Astrocyte of the cerebellum (primary cell): Measurements from ENCODE around the gene IL10RB.
"Not testable (repeated sequence)": the region's sequence is repeated elsewhere in the genome, so short reads cannot be mapped to it uniquely, and the experiment has no call there.

Experiments used
- DNase-seq: peaks from one replicate; pipeline ENCODE4 v3.0.0-alpha.2; 2011; ENCODE audit warnings: low read depth
- H3K4me3 ChIP-seq: 2 replicates; pipeline ENCODE4 v1.5.1; 2011; ENCODE audit warnings: mild to moderate bottlenecking, low read depth, low read length, moderate library complexity
- CTCF ChIP-seq: IDR thresholded peaks from 2 replicates; pipeline ENCODE4 v1.5.1; 2012; ENCODE audit warnings: low read length, low read depth, moderate library complexity, mild to moderate bottlenecking; ENCODE audit errors: missing control alignments
- in situ Hi-C: cut with HindIII; loops from 2 replicates; pipeline ENCODE4 v1.10.0; 2017; ENCODE audit warnings: low sequenced_read_pairs

The IL10RB gene

GRCh38 chr21:33247599-33247998 is 18.6 kb upstream of the IL10RB start:
- in situ Hi-C loops: no loop called here
- H3K4me3 ChIP-seq: no peak overlapping the region
- no peak for DNase-seq
- no peak for TF ChIP-seq CTCF

GRCh38 chr21:33249331-33250002 is 16.7 kb upstream of the IL10RB start:
- no peak for TF ChIP-seq CTCF
- no peak for DNase-seq
- in situ Hi-C loops: no loop called here
- no peak overlapping the region for H3K4me3 ChIP-seq

- in situ Hi-C loops: no loop called here
- no peak overlapping the region for H3K4me3 ChIP-seq
- no peak for TF ChIP-seq CTCF
- DNase-seq: no peak
Measured at GRCh38 chr21:33251119-33251518, 15.0 kb upstream of the IL10RB start.

- H3K4me3 ChIP-seq, DNase-seq, in situ Hi-C loops: not testable (repeated sequence)
Measured at GRCh38 chr21:33253382-33253781, 12.8 kb upstream of the IL10RB start.

GRCh38 chr21:33254766-33255165 is 11.4 kb upstream of the IL10RB start:
- TF ChIP-seq CTCF: no peak
- in situ Hi-C loops: no loop called here
- H3K4me3 ChIP-seq: no peak overlapping the region
- DNase-seq: no peak

GRCh38 chr21:33255404-33255803 is 10.8 kb upstream of the IL10RB start:
- no peak for TF ChIP-seq CTCF
- no peak for DNase-seq
- no peak overlapping the region for H3K4me3 ChIP-seq
- in situ Hi-C loops: no loop called here

- in situ Hi-C loops: no loop called here
- no peak for DNase-seq
Measured at GRCh38 chr21:33256019-33256418, 10.1 kb upstream of the IL10RB start.

More at GRCh38 chr21:33256019-33256418, 10.1 kb upstream of the IL10RB start:
- TF ChIP-seq CTCF: no peak
- H3K4me3 ChIP-seq: no peak overlapping the region
